Left renal pelvis (tissue), 4 donors: Measurements from ENCODE around the gene UBR3. TPM values are rescaled to one million over a fixed set of nuclear protein-coding genes. Genes with fewer than 3 reads are reported as not detected.

Source experiments
- DNase-seq, 4 donors: peaks; one replicate each; pipeline ENCODE4 v3.0.0-alpha.2; 2013; ENCODE audit warnings: low read depth in 4 of 4, low spot score in 3 of 4
- polyA plus RNA-seq, 4 donors: library from polyadenylated mRNA; unstranded; fragments of 120-200 nt; gene quantifications; one replicate each; pipeline ENCODE4 v1.2.1, GENCODE V29; 2013; ENCODE audit not compliant: insufficient read length in 4 of 4

The UBR3 gene
- polyA plus RNA-seq, 4 donors: 39.4 to 44.2 (median 40.9) TPM

- no peak for DNase-seq
Observed at GRCh38 chr2:169984145-169984544, 156.9 kb downstream of the UBR3 start.

- no peak for DNase-seq
Observed at GRCh38 chr2:169994752-169995151, 167.5 kb downstream of the UBR3 start.

DNA sequence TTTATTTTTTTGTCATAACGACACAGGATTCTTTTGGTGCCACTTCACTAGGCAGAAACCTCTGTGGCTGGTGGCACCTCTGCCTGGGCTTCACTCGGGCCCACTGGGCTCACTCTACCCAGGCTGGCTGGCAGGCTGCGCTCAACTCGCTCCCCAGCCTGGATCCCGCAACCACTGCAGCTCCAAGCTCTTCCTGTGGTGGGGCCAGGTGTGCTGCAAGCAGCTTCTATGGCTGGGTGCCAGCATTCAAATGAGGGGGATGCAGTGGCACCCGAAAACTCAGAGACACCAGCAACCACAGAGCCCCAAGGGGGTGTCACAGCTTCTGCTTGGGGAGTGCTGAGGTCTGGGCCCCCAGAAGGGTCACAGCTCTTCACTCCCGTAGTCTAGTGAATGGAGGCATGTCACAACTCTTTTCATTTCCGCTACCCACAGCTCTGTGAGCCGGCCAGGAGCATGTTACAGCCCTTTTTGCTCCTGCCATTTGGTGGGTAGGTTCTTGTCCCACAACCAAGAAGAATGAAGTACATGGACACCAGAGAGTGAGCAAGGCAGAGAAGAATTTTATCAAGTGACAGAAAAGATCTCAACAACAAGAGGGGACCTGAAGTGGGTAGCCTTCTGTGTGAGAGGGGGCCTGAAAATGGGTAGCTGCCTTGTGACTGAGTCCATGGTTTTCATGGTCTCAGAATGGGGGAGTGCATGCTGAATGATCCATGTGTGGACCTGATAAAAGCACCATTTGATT is 170.1 kb downstream of the UBR3 start:
- DNase-seq: no peak

GRCh38 chr2:169999054-169999453 is 171.8 kb downstream of the UBR3 start:
- DNase-seq: no peak

- DNase-seq: no peak
Observed at GRCh38 chr2:170002096-170002495, 174.8 kb downstream of the UBR3 start.

DNA sequence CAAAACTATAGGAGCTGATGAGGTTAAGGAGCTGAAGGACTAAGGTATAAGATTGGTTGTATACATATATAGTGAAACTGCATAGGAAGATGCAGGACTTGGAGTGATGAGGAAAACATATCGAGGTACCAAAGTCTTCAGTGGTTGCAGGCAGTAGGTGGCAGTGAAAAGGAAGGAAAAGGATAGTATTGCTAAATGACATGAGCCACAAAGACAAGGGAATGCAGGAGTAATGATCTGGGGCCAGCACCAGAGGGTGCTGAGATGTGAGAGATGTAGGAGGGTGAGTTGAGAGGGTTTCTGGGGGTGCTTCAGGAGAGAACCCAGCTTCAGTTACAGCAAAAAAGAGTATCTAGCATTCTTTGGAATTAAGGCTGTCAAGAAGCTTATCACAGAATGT is 178.4 kb downstream of the UBR3 start:
- DNase-seq: no peak

DNA sequence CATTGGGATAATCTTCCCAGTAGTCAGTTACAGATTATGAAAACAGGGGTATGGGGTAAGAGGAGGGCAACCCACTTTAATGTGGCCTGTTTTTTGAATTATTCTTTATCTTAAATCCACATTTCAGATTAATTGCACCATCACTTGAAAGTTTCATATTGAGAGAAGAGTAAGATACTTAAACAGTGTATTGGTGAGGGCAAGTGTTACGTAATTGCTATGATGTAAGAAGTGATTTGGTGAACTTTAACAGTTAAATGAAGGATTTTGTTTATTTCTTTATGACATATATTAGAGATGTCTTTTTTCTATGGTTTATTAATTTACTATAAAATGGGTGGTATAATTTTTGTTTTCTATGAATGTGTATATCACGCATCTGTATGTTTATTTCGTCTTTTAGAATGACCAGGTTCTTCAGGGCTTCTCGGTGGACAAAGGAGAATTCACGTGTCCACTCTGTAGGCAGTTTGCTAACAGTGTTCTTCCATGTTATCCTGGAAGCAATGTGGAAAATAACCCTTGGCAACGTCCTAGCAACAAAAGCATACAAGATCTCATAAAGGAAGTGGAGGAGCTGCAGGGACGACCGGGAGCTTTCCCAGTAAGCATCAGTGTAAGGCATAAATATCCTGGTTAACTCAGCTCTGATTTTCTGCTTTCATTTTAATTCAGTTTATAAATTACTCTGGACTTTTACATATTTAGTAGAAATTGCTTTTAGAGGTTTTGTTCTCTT is 179.5 kb downstream of the UBR3 start:
- DNase-seq: no peak

- DNase-seq: no peak
Observed at GRCh38 chr2:170009209-170009608, 182.0 kb downstream of the UBR3 start.

GRCh38 chr2:170012773-170013172 is 185.5 kb downstream of the UBR3 start:
- no peak for DNase-seq

DNA sequence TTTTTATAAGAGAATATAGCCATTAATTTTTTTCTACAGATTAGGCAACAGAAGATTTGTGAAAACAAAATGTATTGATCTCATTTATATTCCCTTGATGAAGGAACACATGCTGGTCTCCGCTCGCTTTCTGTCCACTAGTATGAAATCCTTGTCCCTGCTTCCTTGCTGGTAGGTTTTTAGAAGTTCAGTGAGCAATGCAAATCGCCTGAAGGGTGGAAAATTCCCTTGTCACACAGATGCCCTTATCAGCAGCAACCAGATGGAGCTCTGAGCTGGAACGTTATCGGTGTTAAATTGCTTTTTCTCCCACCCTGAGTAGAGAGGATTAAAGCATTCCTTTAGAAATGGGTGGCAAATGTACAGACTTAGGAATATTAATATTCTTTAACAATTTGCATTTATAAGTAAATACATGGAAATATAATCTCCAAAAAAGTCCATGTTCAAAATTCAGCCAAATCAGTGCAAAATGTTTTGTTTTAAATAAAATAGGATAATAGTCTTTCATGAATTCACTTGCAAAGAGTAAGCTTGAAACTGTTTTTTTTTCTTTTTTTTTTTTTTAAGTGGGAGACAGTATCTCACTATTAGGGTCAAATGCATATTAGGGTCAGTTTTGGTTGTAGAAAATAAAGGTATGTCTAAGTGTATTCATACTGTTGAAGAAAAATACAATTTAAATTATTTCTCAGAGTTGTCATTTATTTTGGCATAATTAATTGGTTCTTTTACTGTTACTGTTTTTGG is 186.7 kb downstream of the UBR3 start:
- DNase-seq: no peak

DNA sequence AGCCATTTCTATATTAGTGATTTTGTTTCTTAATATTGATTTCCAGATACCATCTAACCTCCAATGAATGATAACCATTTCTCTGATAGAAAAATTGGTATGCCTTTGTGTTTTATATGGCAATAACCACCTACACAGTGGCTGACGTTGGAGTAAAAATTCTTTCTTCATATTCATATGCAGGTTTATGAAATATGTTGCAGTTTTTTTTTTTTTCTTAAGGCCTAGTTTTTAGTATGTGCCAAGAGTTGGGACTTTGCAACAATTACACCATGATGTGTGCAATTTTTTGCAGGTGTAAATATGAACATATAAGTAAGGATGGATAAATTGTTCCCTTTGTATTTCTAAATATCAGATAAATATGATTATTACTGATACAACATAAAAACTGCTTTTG is 187.5 kb downstream of the UBR3 start:
- no peak for DNase-seq

GRCh38 chr2:170017860-170018532 is 190.7 kb downstream of the UBR3 start:
- DNase-seq: no peak

- no peak for DNase-seq
Observed at GRCh38 chr2:170019060-170019805, 192.0 kb downstream of the UBR3 start.

DNA sequence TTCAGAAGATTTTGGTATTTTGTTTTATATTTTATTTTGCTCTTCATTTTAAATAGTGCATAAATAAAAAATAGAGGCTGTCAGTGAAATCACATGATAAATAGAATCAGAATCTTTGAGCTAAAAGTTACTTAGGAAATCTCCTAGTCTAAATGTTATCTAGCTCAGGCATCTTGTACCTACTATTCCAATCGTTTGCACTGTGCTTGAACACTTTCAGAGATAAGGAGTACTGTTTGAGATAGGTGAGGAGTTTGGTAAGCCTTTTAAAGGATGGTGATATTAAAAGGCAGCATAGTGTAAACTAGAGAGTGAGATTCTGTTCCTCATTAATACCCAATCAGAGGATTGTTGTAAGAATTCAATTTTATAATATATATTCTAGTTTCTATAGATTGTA is 193.5 kb downstream of the UBR3 start:
- no peak for DNase-seq

DNA sequence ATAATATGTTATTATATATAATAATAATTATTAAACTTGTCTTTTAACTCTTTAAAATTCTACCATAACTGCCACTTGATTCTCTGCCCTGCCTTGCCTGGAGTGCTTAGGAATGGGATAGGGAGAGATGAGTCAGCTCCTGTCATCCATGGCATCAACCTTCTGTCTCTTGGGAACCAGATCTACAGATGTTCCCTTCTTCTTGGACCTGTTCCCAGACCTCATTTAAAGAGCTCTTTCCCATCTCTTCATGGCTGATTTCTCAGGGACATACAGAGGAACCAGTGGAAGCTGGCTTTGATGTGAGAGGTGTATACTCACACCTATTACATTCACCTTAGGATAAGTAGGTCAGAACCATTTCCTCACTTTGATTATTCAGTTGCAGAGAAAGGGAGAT is 195.4 kb downstream of the UBR3 start:
- no peak for DNase-seq

- DNase-seq: no peak
Observed at GRCh38 chr2:170024721-170025120, 197.5 kb downstream of the UBR3 start.

DNA sequence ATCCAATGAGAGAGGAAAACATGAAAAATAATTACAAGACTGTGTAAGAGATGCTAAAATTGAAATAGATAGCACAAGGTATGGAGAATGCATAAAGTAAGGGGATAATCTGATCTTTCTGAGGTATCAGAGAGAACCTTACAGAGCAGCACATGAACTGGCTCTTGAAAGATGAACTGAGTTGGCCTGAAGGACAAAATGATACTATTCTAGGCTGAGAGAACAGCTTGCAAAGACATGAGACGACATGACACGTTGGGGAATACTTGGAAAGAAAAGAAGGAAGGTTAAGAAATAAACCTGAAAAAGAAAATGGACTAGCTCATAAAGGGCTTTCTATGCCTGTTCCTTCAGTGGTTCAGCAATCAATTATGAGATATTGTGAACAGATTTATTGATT is 198.0 kb downstream of the UBR3 start:
- no peak for DNase-seq

DNA sequence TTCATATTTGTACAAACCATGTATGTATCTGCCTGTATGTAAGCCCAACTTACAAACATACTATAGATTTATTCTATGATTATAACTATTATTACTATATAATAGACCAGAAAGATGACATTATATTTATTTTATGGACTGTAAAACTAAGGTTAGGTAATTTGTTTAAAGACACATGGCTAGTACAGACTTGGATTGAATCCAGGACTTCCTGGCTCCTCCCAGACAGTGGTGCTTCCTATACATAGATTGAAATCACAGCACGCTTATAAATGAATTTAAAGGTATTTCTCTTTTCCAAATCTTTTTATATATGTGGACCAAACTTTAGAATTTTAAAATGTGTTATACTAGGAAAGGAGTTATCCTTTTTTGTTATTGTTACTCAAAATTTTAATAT is 199.1 kb downstream of the UBR3 start:
- no peak for DNase-seq

- DNase-seq: no peak
Observed at GRCh38 chr2:170029551-170029950, 202.3 kb downstream of the UBR3 start.

- no peak for DNase-seq
Observed at GRCh38 chr2:170030040-170030439, 202.8 kb downstream of the UBR3 start.
